Activated CD4-positive, alpha-beta T cell treated with anti-CD3 and anti-CD28 coated beads, Interleukin-2, amount 50 U/mL, for 48 hours (primary cell): ENCODE measurements around the gene UBXN2A.

Experiments
- DNase-seq, 2 experiments: peaks; one replicate each; pipeline ENCODE4 v3.0.0-alpha.2; 2020

Gene UBXN2A

GRCh38 chr2:24046930-24047702, 106.9 kb downstream of the UBXN2A start, which contains the start of gene WDCP:
Gene WDCP (minus strand): TSS chr2:24047391. CDS start chr2:24039494, 7,897 bp downstream.
- DNase-seq: peak; percentile 92 to 95

GRCh38 chr2:24047703-24048033, 107.4 kb downstream of the UBXN2A start:
- no peak for DNase-seq

- peak; percentile 7 for DNase-seq
Measured at GRCh38 chr2:24048769-24049484, 108.7 kb downstream of the UBXN2A start.

GRCh38 chr2:24049485-24050021, 109.3 kb downstream of the UBXN2A start, which contains the start of gene FKBP1B:
Gene FKBP1B (plus strand): TSS chr2:24049741. CDS start chr2:24049850, 109 bp downstream.
- DNase-seq: peak; percentile 62 to 70

GRCh38 chr2:24050041-24050979, 110.0 kb downstream of the UBXN2A start:
- DNase-seq: peak; percentile 10 to 13

- no peak for DNase-seq
Measured at GRCh38 chr2:24051833-24052232, 111.6 kb downstream of the UBXN2A start.

- DNase-seq: no peak
Measured at GRCh38 chr2:24052951-24053350, 112.7 kb downstream of the UBXN2A start.
